HepG2 (cell line): ENCODE results near the gene OPRD1. TPM values are rescaled to one million over a fixed set of nuclear protein-coding genes. Genes with fewer than 3 reads are reported as not detected.

Experiments
- ATF5 ChIP-seq: sonication (generic); formaldehyde crosslinking; IDR thresholded peaks from 2 replicates; pipeline ENCODE4 v1.4.0; 2020; ENCODE audit warnings: mild to moderate bottlenecking, low read depth, missing genetic modification reagents
- ESRRA ChIP-seq: sonication (generic); formaldehyde crosslinking; IDR thresholded peaks from 2 replicates; pipeline ENCODE4 v1.5.1; 2020; ENCODE audit warnings: mild to moderate bottlenecking, low read depth, missing genetic modification reagents
- GATAD1 ChIP-seq: IDR thresholded peaks from 2 replicates; pipeline ENCODE4 v1.6.1; 2016; ENCODE audit warnings: missing genetic modification reagents, missing compliant biosample characterization
- HOXD1 ChIP-seq: sonication (generic); formaldehyde crosslinking; IDR thresholded peaks from 2 replicates; pipeline ENCODE4 v1.5.0; 2020; ENCODE audit warnings: missing genetic modification reagents
- KDM6A ChIP-seq: IDR thresholded peaks from 2 replicates; pipeline ENCODE4 v1.6.1; 2016; ENCODE audit warnings: low read depth
- KLF15 ChIP-seq: sonication (generic); formaldehyde crosslinking; IDR thresholded peaks from 2 replicates; pipeline ENCODE4 v1.8.1; 2023; ENCODE audit warnings: borderline replicate concordance, mild to moderate bottlenecking, inconsistent platforms, missing genetic modification reagents, mixed read lengths
- NFYB ChIP-seq: sonication (generic); formaldehyde crosslinking; IDR thresholded peaks from 2 replicates; pipeline ENCODE4 v1.4.0; 2020; ENCODE audit warnings: missing genetic modification reagents
- PBX2 ChIP-seq: IDR thresholded peaks from 2 replicates; pipeline ENCODE4 v1.6.1; 2016; ENCODE audit warnings: control low read depth
- PCBP1 ChIP-seq: fragments of 200-400 bp; formaldehyde crosslinking; IDR thresholded peaks from 2 replicates; pipeline ENCODE4 v1.6.1; 2017; ENCODE audit warnings: mild to moderate bottlenecking, low read depth, low read length, borderline replicate concordance
- POLR2G ChIP-seq: fragments of 200-400 bp; formaldehyde crosslinking; IDR thresholded peaks from 2 replicates; pipeline ENCODE4 v1.6.1; 2018; ENCODE audit warnings: mild to moderate bottlenecking, low read depth, low read length, moderate library complexity
- THAP9 ChIP-seq: sonication (generic); formaldehyde crosslinking; IDR thresholded peaks from 2 replicates; pipeline ENCODE4; 2020; ENCODE audit warnings: missing genetic modification reagents, mild to moderate bottlenecking, borderline replicate concordance
- ZFY ChIP-seq: sonication (generic); formaldehyde crosslinking; IDR thresholded peaks from 2 replicates; pipeline ENCODE4 v1.4.0; 2020; ENCODE audit warnings: missing genetic modification reagents
- ZNF317 ChIP-seq: sonication (generic); formaldehyde crosslinking; IDR thresholded peaks from 2 replicates; pipeline ENCODE4 v1.5.0; 2020; ENCODE audit warnings: mild to moderate bottlenecking, missing genetic modification reagents
- ZNF446 ChIP-seq: sonication (generic); formaldehyde crosslinking; IDR thresholded peaks from 2 replicates; pipeline ENCODE4 v1.5.0; 2020; ENCODE audit warnings: mild to moderate bottlenecking, missing genetic modification reagents
- ZNF672 ChIP-seq: sonication (generic); formaldehyde crosslinking; IDR thresholded peaks from 2 replicates; pipeline ENCODE4 v1.8.1; 2022; ENCODE audit warnings: missing genetic modification reagents
- ZNF737 ChIP-seq: sonication (generic); formaldehyde crosslinking; IDR thresholded peaks from 2 replicates; pipeline ENCODE4 v1.5.0; 2020; ENCODE audit warnings: missing genetic modification reagents, mild to moderate bottlenecking, borderline replicate concordance
- ZNF770 ChIP-seq: sonication (generic); formaldehyde crosslinking; IDR thresholded peaks from 2 replicates; pipeline ENCODE4 v1.5.0; 2020; ENCODE audit warnings: mild to moderate bottlenecking, missing genetic modification reagents
- ZNF788 ChIP-seq: sonication (generic); formaldehyde crosslinking; IDR thresholded peaks from 2 replicates; pipeline ENCODE4 v1.5.0; 2020; ENCODE audit warnings: mild to moderate bottlenecking, missing genetic modification reagents, borderline replicate concordance
- polyA plus RNA-seq, 8 experiments: library from polyadenylated mRNA; depleted of rRNA in 3 of 8; stranded (reverse) in 7 of 8; unstranded in 1 of 8; fragments of >200 nt; fragmentation: Illumina TruSeq in 4 of 8; extraction: Trizol in 4 of 8; gene quantifications; 2 replicates each; pipeline versions ENCODE4 v1.2.1 to v1.2.3, GENCODE V29; 2011 to 2016; ENCODE audit warnings: low read depth in 4 of 8, missing spikeins in 1 of 8, mixed read lengths in 1 of 8; ENCODE audit not compliant: insufficient read depth in 1 of 8
- total RNA-seq, 5 experiments: library from RNA; depleted of rRNA; stranded (reverse); fragments of >200 nt; fragmentation: Illumina TruSeq; extraction: Trizol; gene quantifications; 2 replicates each; pipeline ENCODE4 v1.2.3, GENCODE V29; 2016; ENCODE audit warnings: low read depth in 1 of 5

The OPRD1 gene
- total and polyA plus RNA-seq, 2 of the 13 experiments (the other 11 are each of a cell fraction or from before 2014, with no cell fraction given) = 0.02 to 0.03 TPM

- peak; percentile 94 for TF ChIP-seq PBX2
- TF ChIP-seq ESRRA (CRISPR knock-in tag) = 0 out of 2 replicates have a peak, but pooled peaks have one; percentile 16
- 0 out of 2 replicates have a peak, but pooled peaks have one; percentile 38 for TF ChIP-seq HOXD1 (CRISPR knock-in tag)
- 0 out of 2 replicates have a peak, but pooled peaks have one; percentile 21 for TF ChIP-seq ZNF770 (CRISPR knock-in tag)
- peak; percentile 38; the same call in 1 of the 2 replicates for TF ChIP-seq KLF15 (CRISPR knock-in tag)
- TF ChIP-seq ZFY (CRISPR knock-in tag) = peak; percentile 75
- TF ChIP-seq ZNF788 = peak; percentile 50; the same call in 1 of the 2 replicates
- no peak for TF ChIP-seq ZNF672 (CRISPR knock-in tag)
- no peak for TF ChIP-seq ATF5 (CRISPR knock-in tag)
- 0 out of 2 replicates have a peak, but pooled peaks have one; percentile 61 for TF ChIP-seq PCBP1
- TF ChIP-seq THAP9 = peak; percentile 55
- 0 out of 2 replicates have a peak, but pooled peaks have one; percentile 25 for TF ChIP-seq ZNF446
- TF ChIP-seq GATAD1 (CRISPR knock-in tag) = peak; percentile 36; the same call in 1 of the 2 replicates
- no peak for TF ChIP-seq KDM6A (CRISPR knock-in tag)
- TF ChIP-seq NFYB (CRISPR knock-in tag) = peak; percentile 97
- no peak for TF ChIP-seq ZNF737
- peak; percentile 64; the same call in 1 of the 2 replicates for TF ChIP-seq ZNF317 (CRISPR knock-in tag)
- peak; percentile 74 for TF ChIP-seq POLR2G
Measured at GRCh38 chr1:28886731-28887418, 74.9 kb downstream of the OPRD1 start (continued).
